Suprapubic skin (tissue), 4 donors: Measurements from ENCODE around the gene CEP290.

Source experiments
- CTCF ChIP-seq, 2 donors: fragments of 200-600 bp in 1 of 2; fragments of 450-650 bp in 1 of 2; sonication (generic) in 1 of 2; IDR thresholded peaks; one replicate each; pipeline ENCODE4 v1.5.1; 2016 to 2019; ENCODE audit warnings: antibody characterized with exemption in 2 of 2, mild to moderate bottlenecking in 1 of 2, moderate library complexity in 1 of 2
- EP300 ChIP-seq: sonication (generic); formaldehyde crosslinking; IDR thresholded peaks from one replicate; pipeline ENCODE4 v1.6.1; 2017; ENCODE audit warnings: antibody characterized with exemption
- POLR2A ChIP-seq, 2 donors: fragments of 450-650 bp; IDR thresholded peaks; one replicate each; pipeline ENCODE4 v1.6.1; 2017; ENCODE audit warnings: antibody characterized with exemption in 2 of 2, mild to moderate bottlenecking in 2 of 2, moderate library complexity in 2 of 2
- POLR2AphosphoS5 ChIP-seq, 3 donors: sonication (generic); formaldehyde crosslinking; IDR thresholded peaks; one replicate each; pipeline ENCODE4 v1.6.1; 2017; ENCODE audit warnings: antibody characterized with exemption in 3 of 3

- no peak for TF ChIP-seq CTCF (IDR thresholded peaks at IDR 0.05)
- TF ChIP-seq EP300: no peak
- no peak for TF ChIP-seq POLR2AphosphoS5 (IDR thresholded peaks at IDR 0.05)
- TF ChIP-seq POLR2A (IDR thresholded peaks at IDR 0.05): no peak
Observed at GRCh38 chr12:88185279-88185678, 43.4 kb upstream of the CEP290 start.
